Measurements from ENCODE around the gene SMIM13.
"Not testable (repeated sequence)": the region's sequence is repeated elsewhere in the genome, so short reads cannot be mapped to it uniquely, and the experiment has no call there.

SMIM13 gene

GRCh38 chr6:11113038-11113437 lies 19.4 kb downstream of the SMIM13 start:
- H4K20me1 ChIP-seq (ENCODE audit: insufficient read depth): peaks cover 9% of the 10 kb centered on the region; the same call in 1 of the 2 replicates
- H3K36me3 ChIP-seq (ENCODE audit: insufficient read depth): no peaks in the 10 kb centered on the region
- no peak overlapping the region for H3K9ac ChIP-seq
- TF ChIP-seq CTCF (conservative IDR thresholded peaks at IDR 0.05; ENCODE audit: low read depth, low read length): no peak
- no peak overlapping the region for H2AFZ ChIP-seq (ENCODE audit: low read depth)
- peaks cover 77% of the 10 kb centered on the region for H3K79me2 ChIP-seq (ENCODE audit: insufficient read depth, low read depth)
- H3K4me1 ChIP-seq (ENCODE audit: low read depth, poor library complexity, severe bottlenecking): peaks cover 7% of the 10 kb centered on the region
- no peak overlapping the region for H3K27ac ChIP-seq
- H3K4me2 ChIP-seq: no peak overlapping the region
- H3K27me3 ChIP-seq (ENCODE audit: insufficient read depth, low read depth): no peaks in the 10 kb centered on the region
- no peak overlapping the region for H3K4me3 ChIP-seq (IDR thresholded peaks at IDR 0.05; ENCODE audit: insufficient read depth, low read depth, low read length)

DNA sequence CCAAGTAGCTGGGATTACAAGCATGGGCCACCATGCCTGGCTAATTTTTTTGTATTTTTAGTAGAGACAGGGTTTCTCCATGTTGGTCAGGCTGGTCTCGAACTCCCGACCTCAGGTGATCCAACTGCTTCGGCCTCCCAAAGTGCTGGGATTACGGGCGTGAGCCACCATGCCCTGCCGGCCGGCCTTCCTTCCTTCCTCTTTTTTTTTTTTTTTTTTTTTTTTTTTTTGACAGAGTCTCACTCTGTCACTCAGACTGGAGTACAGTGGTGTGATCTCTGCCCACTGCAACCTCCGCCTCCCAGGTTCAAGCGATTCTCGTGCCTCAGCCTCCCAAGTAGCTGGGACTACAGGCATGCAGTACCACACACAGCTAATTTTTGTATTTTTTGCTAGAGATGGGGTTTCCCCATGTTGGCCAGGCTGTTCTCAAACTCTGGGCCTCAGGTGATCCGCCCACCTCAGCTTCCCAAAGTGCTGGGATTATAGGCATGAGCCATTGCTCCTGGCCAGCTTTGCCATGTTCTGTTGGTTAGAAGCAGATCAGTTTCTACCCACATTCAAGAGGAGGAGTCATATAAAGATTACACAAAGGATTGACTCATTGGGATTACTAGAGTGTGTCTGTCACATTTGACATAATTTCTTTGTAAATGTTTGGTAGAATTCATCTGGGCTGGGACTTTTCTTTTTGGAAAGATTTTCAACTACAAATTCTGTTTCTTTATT lies 22.3 kb downstream of the SMIM13 start:
- H3K27ac ChIP-seq; H3K4me3 ChIP-seq (IDR thresholded peaks at IDR 0.05; ENCODE audit: insufficient read depth, low read depth, low read length); H3K36me3 ChIP-seq (ENCODE audit: insufficient read depth); H3K27me3 ChIP-seq (ENCODE audit: insufficient read depth, low read depth); H4K20me1 ChIP-seq (ENCODE audit: insufficient read depth); H3K9ac ChIP-seq; H3K4me1 ChIP-seq (ENCODE audit: low read depth, poor library complexity, severe bottlenecking); H3K4me2 ChIP-seq; H2AFZ ChIP-seq (ENCODE audit: low read depth): not testable (repeated sequence)
- H3K79me2 ChIP-seq (ENCODE audit: insufficient read depth, low read depth): peaks cover 70% of the 10 kb centered on the region

GRCh38 chr6:11120271-11121005 lies 26.8 kb downstream of the SMIM13 start:
- no peak overlapping the region for H2AFZ ChIP-seq (ENCODE audit: low read depth)
- H3K27ac ChIP-seq: no peak overlapping the region
- no peaks in the 10 kb centered on the region for H3K4me1 ChIP-seq (ENCODE audit: low read depth, poor library complexity, severe bottlenecking)
- no peak overlapping the region for H3K4me3 ChIP-seq (IDR thresholded peaks at IDR 0.05; ENCODE audit: insufficient read depth, low read depth, low read length)
- H3K9ac ChIP-seq: no peak overlapping the region
- no peaks in the 10 kb centered on the region for H3K36me3 ChIP-seq (ENCODE audit: insufficient read depth)
- H4K20me1 ChIP-seq (ENCODE audit: insufficient read depth): peaks cover 4% of the 10 kb centered on the region; the same call in 1 of the 2 replicates
- H3K79me2 ChIP-seq (ENCODE audit: insufficient read depth, low read depth): peaks cover 52% of the 10 kb centered on the region
- no peak overlapping the region for H3K4me2 ChIP-seq
- no peak for TF ChIP-seq CTCF (conservative IDR thresholded peaks at IDR 0.05; ENCODE audit: low read depth, low read length)
- no peaks in the 10 kb centered on the region for H3K27me3 ChIP-seq (ENCODE audit: insufficient read depth, low read depth)

- H2AFZ ChIP-seq (ENCODE audit: low read depth): no peak overlapping the region
- H4K20me1 ChIP-seq (ENCODE audit: insufficient read depth): no peaks in the 10 kb centered on the region
- H3K27me3 ChIP-seq (ENCODE audit: insufficient read depth, low read depth): no peaks in the 10 kb centered on the region
- peaks cover 57% of the 10 kb centered on the region for H3K79me2 ChIP-seq (ENCODE audit: insufficient read depth, low read depth)
- no peak overlapping the region for H3K4me3 ChIP-seq (IDR thresholded peaks at IDR 0.05; ENCODE audit: insufficient read depth, low read depth, low read length)
- H3K27ac ChIP-seq: no peak overlapping the region
- TF ChIP-seq CTCF (conservative IDR thresholded peaks at IDR 0.05; ENCODE audit: low read depth, low read length): no peak
- H3K4me2 ChIP-seq: no peak overlapping the region
- H3K36me3 ChIP-seq (ENCODE audit: insufficient read depth): no peaks in the 10 kb centered on the region
- no peaks in the 10 kb centered on the region for H3K4me1 ChIP-seq (ENCODE audit: low read depth, poor library complexity, severe bottlenecking)
- no peak overlapping the region for H3K9ac ChIP-seq
These were observed 28.2 kb downstream of the SMIM13 start for GRCh38 chr6:11121851-11122250.

GRCh38 chr6:11122380-11122779 lies 28.7 kb downstream of the SMIM13 start:
- no peak overlapping the region for H3K9ac ChIP-seq
- no peak overlapping the region for H3K27ac ChIP-seq
- H2AFZ ChIP-seq (ENCODE audit: low read depth): no peak overlapping the region
- H3K36me3 ChIP-seq (ENCODE audit: insufficient read depth): no peaks in the 10 kb centered on the region
- no peaks in the 10 kb centered on the region for H3K4me1 ChIP-seq (ENCODE audit: low read depth, poor library complexity, severe bottlenecking)
- no peak for TF ChIP-seq CTCF (conservative IDR thresholded peaks at IDR 0.05; ENCODE audit: low read depth, low read length)
- H4K20me1 ChIP-seq (ENCODE audit: insufficient read depth): no peaks in the 10 kb centered on the region
- no peak overlapping the region for H3K4me3 ChIP-seq (IDR thresholded peaks at IDR 0.05; ENCODE audit: insufficient read depth, low read depth, low read length)
- no peak overlapping the region for H3K4me2 ChIP-seq
- peaks cover 55% of the 10 kb centered on the region for H3K79me2 ChIP-seq (ENCODE audit: insufficient read depth, low read depth)
- no peaks in the 10 kb centered on the region for H3K27me3 ChIP-seq (ENCODE audit: insufficient read depth, low read depth)
